K562 (cell line): Measurements from ENCODE around the gene TNFAIP6. TPM values are rescaled to one million over a fixed set of nuclear protein-coding genes. Genes with fewer than 3 reads are reported as not detected.

ENCODE experiments used
- ATAC-seq: fragments of 200-7000 bp; cut with Tn5 transposase; 3 replicates; pipeline ENCODE4 v1.9.1; 2020; ENCODE audit warnings: moderate library complexity
- BruUV-seq: library from RNA; stranded (reverse); fragments of 400-500 nt; replicated peaks from 2 replicates; lab custom pipeline; 2021; lab: Mats Ljungman, UMichigan
- CTCF ChIA-PET: fragments of 300-600 bp; formaldehyde crosslinking; extraction: SDS; loops from one replicate; lab custom pipeline; 2021; ENCODE audit warnings: low intra/inter-chr PET ratio; lab: Yijun Ruan, JAX
- POLR2A ChIA-PET: fragments of 300-600, 350-650 bp; sonication (Branson Sonifier 250); formaldehyde crosslinking; extraction: SDS; loops from one replicate; lab custom pipeline; 2021; ENCODE audit warnings: antibody characterized with exemption, inconsistent platforms; lab: Yijun Ruan, JAX
- DNase-seq, 4 experiments: peaks; one replicate each; pipeline versions ENCODE4 v3.0.0 to v3.0.0-alpha.2; 2011 to 2018; ENCODE audit warnings: low spot score in 3 of 4, mixed read lengths in 3 of 4; ENCODE audit errors: extremely low read depth in 1 of 4
- FAIRE-seq: peaks from 2 replicates; lab custom pipeline; 2011; peaks lifted over from hg19 to GRCh38; lab: Jason Lieb, UNC
- H2AFZ ChIP-seq: 2 replicates; pipeline ENCODE4 v1.6.0; 2011; ENCODE audit warnings: low read depth, low read length, control low read depth, inconsistent platforms
- H3K27ac ChIP-seq: fragments of 200-600 bp; 3 replicates; pipeline ENCODE4 v1.8.0; 2011; ENCODE audit warnings: low read depth, mild to moderate bottlenecking, control low read depth, inconsistent platforms, low read length, moderate library complexity, mixed read lengths; ENCODE audit errors: extremely low read depth
- H3K27me3 ChIP-seq, 2 experiments: fragments of 300-600 bp in 1 of 2; 2 replicates in 1 of 2; 3 replicates in 1 of 2; pipeline versions ENCODE4 v1.6.0 to v1.8.0; 2011; ENCODE audit warnings: inconsistent platforms in 2 of 2, low read length in 2 of 2, mild to moderate bottlenecking in 1 of 2, mixed read lengths in 1 of 2, moderate library complexity in 1 of 2; ENCODE audit not compliant: control insufficient read depth in 2 of 2, insufficient read depth in 2 of 2
- H3K36me3 ChIP-seq: fragments of 300-600 bp; 3 replicates; pipeline ENCODE4 v1.8.0; 2011; ENCODE audit warnings: mild to moderate bottlenecking, low read length, inconsistent platforms; ENCODE audit not compliant: control insufficient read depth, insufficient read depth
- H3K4me1 ChIP-seq, 2 experiments: fragments of 200-600 bp in 1 of 2; replicated peaks in 1 of 2; 2 replicates in 1 of 2; 3 replicates in 1 of 2; pipeline versions ENCODE4 v1.5.1 to v1.8.0; 2011; ENCODE audit warnings: inconsistent platforms in 2 of 2, low read length in 2 of 2, mild to moderate bottlenecking in 1 of 2, mixed read lengths in 1 of 2, moderate library complexity in 1 of 2; ENCODE audit not compliant: control insufficient read depth in 2 of 2, insufficient read depth in 2 of 2
- H3K4me2 ChIP-seq: 2 replicates; pipeline ENCODE4 v1.6.1; 2011; ENCODE audit warnings: low read length, control low read depth, inconsistent platforms, mixed read lengths; ENCODE audit not compliant: insufficient read depth
- H3K4me3 ChIP-seq: fragments of 200-600 bp; sonication (generic), shearing (Covaris generic); 2 replicates; pipeline ENCODE4 v1.5.1; 2016; ENCODE audit warnings: control low read depth, inconsistent platforms
- H3K79me2 ChIP-seq: fragments of 200-600 bp; 3 replicates; pipeline ENCODE4 v1.8.0; 2011; ENCODE audit warnings: low read length, inconsistent platforms; ENCODE audit not compliant: control insufficient read depth, insufficient read depth
- H3K9ac ChIP-seq, 2 experiments: 2 replicates each; pipeline versions ENCODE4 v1.6.0 to v1.6.1; 2011; ENCODE audit warnings: low read depth in 2 of 2, low read length in 2 of 2, control low read depth in 1 of 2, inconsistent platforms in 1 of 2, mild to moderate bottlenecking in 1 of 2, mixed read lengths in 1 of 2; ENCODE audit not compliant: insufficient read depth in 1 of 2
- H3K9me1 ChIP-seq: one replicate; pipeline ENCODE4 v1.6.0; 2011; ENCODE audit warnings: inconsistent platforms, mild to moderate bottlenecking, low read length, moderate library complexity; ENCODE audit not compliant: control insufficient read depth, insufficient read depth
- H3K9me3 ChIP-seq: replicated peaks from 2 replicates; pipeline ENCODE4 v1.5.1; 2011; ENCODE audit warnings: low read depth, low read length, inconsistent platforms; ENCODE audit not compliant: control insufficient read depth, insufficient read depth
- H4K20me1 ChIP-seq: replicated peaks from 2 replicates; pipeline ENCODE4 v1.6.1; 2011; ENCODE audit warnings: low read length, inconsistent platforms, mixed read lengths; ENCODE audit not compliant: control insufficient read depth, insufficient read depth
- DDX20 ChIP-seq: fragments of 450-650 bp; IDR thresholded peaks from 2 replicates; pipeline ENCODE4 v1.6.1; 2016; ENCODE audit warnings: missing genetic modification characterization, low read depth, mild to moderate bottlenecking, missing compliant biosample characterization, moderate library complexity
- EP300 ChIP-seq: IDR thresholded peaks from 2 replicates; pipeline ENCODE4 v1.6.1; 2012; ENCODE audit warnings: low read length, improper control_type of control experiment
- HNRNPL ChIP-seq: fragments of 200-400 bp; formaldehyde crosslinking; IDR thresholded peaks from 2 replicates; pipeline ENCODE4 v1.6.1; 2017; ENCODE audit warnings: low read depth, mild to moderate bottlenecking, low read length
- KLF10 ChIP-seq: fragments of 250-450 bp; sonication (Bioruptor Pico); IDR thresholded peaks from 2 replicates; pipeline ENCODE4 v1.6.1; 2021; ENCODE audit warnings: matching md5 sums
- NBN ChIP-seq: fragments of 450-650 bp; IDR thresholded peaks from 2 replicates; pipeline ENCODE4 v1.6.1; 2016; ENCODE audit warnings: low read depth, mild to moderate bottlenecking
- WHSC1 ChIP-seq: IDR thresholded peaks from one replicate; pipeline ENCODE4 v1.6.1; 2012; ENCODE audit warnings: low read length, control low read depth, inconsistent platforms
- ZBED1 ChIP-seq: IDR thresholded peaks from 2 replicates; pipeline ENCODE4 v1.6.1; 2014
- ZC3H11A ChIP-seq: IDR thresholded peaks from 2 replicates; pipeline ENCODE4 v1.6.1; 2012; ENCODE audit warnings: low read depth, low read length, improper control_type of control experiment
- ZFP30 ChIP-seq: fragments of 250-450 bp; sonication (Bioruptor Pico); IDR thresholded peaks from 2 replicates; pipeline ENCODE4 v1.8.0; 2022; ENCODE audit warnings: moderate library complexity, mild to moderate bottlenecking, inconsistent platforms, borderline replicate concordance
- ZFP36 ChIP-seq: fragments of 150-350 bp; IDR thresholded peaks from 2 replicates; pipeline ENCODE4 v1.6.1; 2018; ENCODE audit warnings: low read length, low read depth; ENCODE audit not compliant: partially characterized antibody
- WGBS: fragments of 100-300 bp; shearing (Covaris generic); methylation state at CpG from one replicate; pipeline ENCODE4 v1.1.6; 2016; ENCODE audit warnings: low coverage, mixed read lengths; ENCODE audit not compliant: insufficient coverage; ENCODE audit errors: missing lambda C conversion rate; 5-methylcytosine and 5-hydroxymethylcytosine counted together
- in situ Hi-C: fragments of 300-500 bp; cut with MboI; formaldehyde crosslinking; loops from 4 replicates; pipeline ENCODE4 v1.15.0; 2018; ENCODE audit warnings: inconsistent platforms, mixed read lengths
- intact Hi-C: fragments of 100-400 bp; cut with micrococcal nuclease; formaldehyde crosslinking; loops from 2 replicates; pipeline ENCODE4 v1.14.2; 2022
- polyA plus RNA-seq, 8 experiments: library from polyadenylated mRNA; depleted of rRNA in 4 of 8; stranded (reverse) in 5 of 8; unstranded in 3 of 8; fragments of >200 nt; fragmentation: Nextera tagmentation in 2 of 8; fragmentation: Illumina TruSeq in 1 of 8; extraction: Ambion mirVana in 2 of 8; extraction: Trizol in 1 of 8; gene quantifications; 2 replicates each; pipeline versions ENCODE4 v1.2.1 to v1.2.3, GENCODE V29; 2011 to 2014; ENCODE audit warnings: inconsistent platforms in 1 of 8, missing spikeins in 1 of 8
- total RNA-seq, 7 experiments: library from RNA; depleted of rRNA in 6 of 7; stranded (reverse); fragments of >200 nt in 6 of 7; fragmentation: Illumina TruSeq in 2 of 7; extraction: Trizol in 2 of 7; gene quantifications; 2 replicates each; pipeline versions ENCODE4 v1.2.1 to v1.2.3, GENCODE V29; 2011 to 2021; ENCODE audit warnings: low replicate concordance in 1 of 7
- TF ChIP-seq, protein P1 (sequence below): fragments of 250-450 bp; sonication (Bioruptor Pico); IDR thresholded peaks from 2 replicates; pipeline ENCODE4 v1.4.0; 2020; ENCODE audit warnings: mild to moderate bottlenecking
- TF ChIP-seq, protein P2 (sequence below): fragments of 450-650 bp; IDR thresholded peaks from 2 replicates; pipeline ENCODE4 v1.6.1; 2016; ENCODE audit warnings: low read depth, mild to moderate bottlenecking, moderate library complexity
- TF ChIP-seq, protein P3 (sequence below), 2 experiments: fragments of 450-650 bp in 1 of 2; sonication (generic) in 1 of 2; formaldehyde crosslinking in 1 of 2; IDR thresholded peaks; 2 replicates each; pipeline versions ENCODE4 v1.7.1 to v1.9.0; 2016 to 2022; ENCODE audit warnings: inconsistent platforms in 1 of 2, mild to moderate bottlenecking in 1 of 2, missing genetic modification reagents in 1 of 2

Gene TNFAIP6
- total and polyA plus RNA-seq, 9 of the 15 experiments (the other 6 are each of a cell fraction or from before 2014, with no cell fraction given) = 0.07 to 0.28 (median 0.08) TPM; not detected in 6

DNA sequence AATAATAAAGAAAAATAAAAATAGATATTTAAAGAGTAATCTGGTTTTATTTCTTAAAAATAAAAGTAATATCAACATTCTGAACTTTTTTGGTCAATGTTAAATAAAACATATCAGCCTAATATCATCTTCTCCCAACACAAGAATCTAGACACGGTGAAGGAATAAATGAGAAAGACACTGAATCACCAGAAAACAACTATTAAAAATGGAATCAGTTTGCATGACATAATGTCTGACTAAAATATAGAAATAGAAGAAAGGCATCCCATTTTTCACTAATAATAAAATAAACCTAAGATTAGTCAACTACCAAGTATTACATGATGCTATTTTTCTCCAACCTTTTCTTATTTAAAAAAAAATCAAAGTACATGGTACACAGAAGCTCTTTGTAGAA, 30.8 kb upstream of the TNFAIP6 start:
- intact Hi-C loops (no loop called here), in situ Hi-C loops (no loop called here)
- Histone ChIP-seq H2AFZ (no peak overlapping the region), H3K9me3 (no peaks in the 10 kb centered on the region), H3K27me3 (peaks cover 0 to 2% of the 10 kb centered on the region in 2 experiments; a peak in 2 of 5 replicates), H3K79me2 (no peaks in the 10 kb centered on the region), H3K9ac (no peak overlapping the region), H3K4me1 (no peaks in the 10 kb centered on the region), H3K36me3 (no peaks in the 10 kb centered on the region), H3K4me3 (no peak overlapping the region), H4K20me1 (no peaks in the 10 kb centered on the region), H3K27ac (no peak overlapping the region), H3K4me2 (no peak overlapping the region), H3K9me1 (no peaks in the 10 kb centered on the region)
- FAIRE-seq (no peak), DNase-seq (no peak), ATAC-seq (no peak)
- CTCF ChIA-PET = interaction anchor here (0.6 kb wide), 1 partner anchor 92 kb away, joined by 7 read pairs; no protein-coding TSS in a partner anchor
- WGBS = 13% methylated on average over 1 of the region's 1 CpG
- POLR2A ChIA-PET = no interaction called here
- BruUV-seq = no TSS peak
- no peak for TF ChIP-seq KLF10 (CRISPR knock-in tag)
- TF ChIP-seq ZC3H11A = no peak
- no peak for TF ChIP-seq ZFP30 (CRISPR knock-in tag)
- no peak for TF ChIP-seq ZBED1
- TF ChIP-seq ZFP36 = no peak
- TF ChIP-seq, protein P1, sequence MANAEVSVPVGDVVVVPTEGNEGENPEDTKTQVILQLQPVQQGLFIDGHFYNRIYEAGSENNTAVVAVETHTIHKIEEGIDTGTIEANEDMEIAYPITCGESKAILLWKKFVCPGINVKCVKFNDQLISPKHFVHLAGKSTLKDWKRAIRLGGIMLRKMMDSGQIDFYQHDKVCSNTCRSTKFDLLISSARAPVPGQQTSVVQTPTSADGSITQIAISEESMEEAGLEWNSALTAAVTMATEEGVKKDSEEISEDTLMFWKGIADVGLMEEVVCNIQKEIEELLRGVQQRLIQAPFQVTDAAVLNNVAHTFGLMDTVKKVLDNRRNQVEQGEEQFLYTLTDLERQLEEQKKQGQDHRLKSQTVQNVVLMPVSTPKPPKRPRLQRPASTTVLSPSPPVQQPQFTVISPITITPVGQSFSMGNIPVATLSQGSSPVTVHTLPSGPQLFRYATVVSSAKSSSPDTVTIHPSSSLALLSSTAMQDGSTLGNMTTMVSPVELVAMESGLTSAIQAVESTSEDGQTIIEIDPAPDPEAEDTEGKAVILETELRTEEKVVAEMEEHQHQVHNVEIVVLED (CRISPR knock-in tag) = no peak
- TF ChIP-seq HNRNPL = no peak
- no peak for TF ChIP-seq NBN
- TF ChIP-seq, protein P2, sequence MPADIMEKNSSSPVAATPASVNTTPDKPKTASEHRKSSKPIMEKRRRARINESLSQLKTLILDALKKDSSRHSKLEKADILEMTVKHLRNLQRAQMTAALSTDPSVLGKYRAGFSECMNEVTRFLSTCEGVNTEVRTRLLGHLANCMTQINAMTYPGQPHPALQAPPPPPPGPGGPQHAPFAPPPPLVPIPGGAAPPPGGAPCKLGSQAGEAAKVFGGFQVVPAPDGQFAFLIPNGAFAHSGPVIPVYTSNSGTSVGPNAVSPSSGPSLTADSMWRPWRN = no peak
- no peak for TF ChIP-seq DDX20 (tag)
- TF ChIP-seq EP300 = no peak
- TF ChIP-seq, protein P3, sequence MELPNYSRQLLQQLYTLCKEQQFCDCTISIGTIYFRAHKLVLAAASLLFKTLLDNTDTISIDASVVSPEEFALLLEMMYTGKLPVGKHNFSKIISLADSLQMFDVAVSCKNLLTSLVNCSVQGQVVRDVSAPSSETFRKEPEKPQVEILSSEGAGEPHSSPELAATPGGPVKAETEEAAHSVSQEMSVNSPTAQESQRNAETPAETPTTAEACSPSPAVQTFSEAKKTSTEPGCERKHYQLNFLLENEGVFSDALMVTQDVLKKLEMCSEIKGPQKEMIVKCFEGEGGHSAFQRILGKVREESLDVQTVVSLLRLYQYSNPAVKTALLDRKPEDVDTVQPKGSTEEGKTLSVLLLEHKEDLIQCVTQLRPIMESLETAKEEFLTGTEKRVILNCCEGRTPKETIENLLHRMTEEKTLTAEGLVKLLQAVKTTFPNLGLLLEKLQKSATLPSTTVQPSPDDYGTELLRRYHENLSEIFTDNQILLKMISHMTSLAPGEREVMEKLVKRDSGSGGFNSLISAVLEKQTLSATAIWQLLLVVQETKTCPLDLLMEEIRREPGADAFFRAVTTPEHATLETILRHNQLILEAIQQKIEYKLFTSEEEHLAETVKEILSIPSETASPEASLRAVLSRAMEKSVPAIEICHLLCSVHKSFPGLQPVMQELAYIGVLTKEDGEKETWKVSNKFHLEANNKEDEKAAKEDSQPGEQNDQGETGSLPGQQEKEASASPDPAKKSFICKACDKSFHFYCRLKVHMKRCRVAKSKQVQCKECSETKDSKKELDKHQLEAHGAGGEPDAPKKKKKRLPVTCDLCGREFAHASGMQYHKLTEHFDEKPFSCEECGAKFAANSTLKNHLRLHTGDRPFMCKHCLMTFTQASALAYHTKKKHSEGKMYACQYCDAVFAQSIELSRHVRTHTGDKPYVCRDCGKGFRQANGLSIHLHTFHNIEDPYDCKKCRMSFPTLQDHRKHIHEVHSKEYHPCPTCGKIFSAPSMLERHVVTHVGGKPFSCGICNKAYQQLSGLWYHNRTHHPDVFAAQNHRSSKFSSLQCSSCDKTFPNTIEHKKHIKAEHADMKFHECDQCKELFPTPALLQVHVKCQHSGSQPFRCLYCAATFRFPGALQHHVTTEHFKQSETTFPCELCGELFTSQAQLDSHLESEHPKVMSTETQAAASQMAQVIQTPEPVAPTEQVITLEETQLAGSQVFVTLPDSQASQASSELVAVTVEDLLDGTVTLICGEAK (IDR thresholded peaks at IDR 0.05) = no peak
- TF ChIP-seq, protein P3 (CRISPR knock-in tag; IDR thresholded peaks at IDR 0.05) = no peak
- TF ChIP-seq WHSC1 = no peak
